Neural progenitor cell (in vitro differentiated cells): ENCODE data around the gene NHLH2.

Experiments
- CTCF ChIP-seq: fragments of 200-600 bp; sonication (generic); IDR thresholded peaks from 2 replicates; pipeline ENCODE4 v1.5.1; 2017; ENCODE audit warnings: antibody characterized with exemption, mild to moderate bottlenecking
- EZH2phosphoT487 ChIP-seq: fragments of 200-600 bp; sonication (generic); IDR thresholded peaks from 2 replicates; pipeline ENCODE4 v1.6.1; 2017; ENCODE audit warnings: antibody characterized with exemption

- no peak for TF ChIP-seq CTCF
- no peak for TF ChIP-seq EZH2phosphoT487
Observed at GRCh38 chr1:115809847-115810246, 31.1 kb downstream of the NHLH2 start.
